ENCODE data around the gene HGF.

HGF gene

DNA sequence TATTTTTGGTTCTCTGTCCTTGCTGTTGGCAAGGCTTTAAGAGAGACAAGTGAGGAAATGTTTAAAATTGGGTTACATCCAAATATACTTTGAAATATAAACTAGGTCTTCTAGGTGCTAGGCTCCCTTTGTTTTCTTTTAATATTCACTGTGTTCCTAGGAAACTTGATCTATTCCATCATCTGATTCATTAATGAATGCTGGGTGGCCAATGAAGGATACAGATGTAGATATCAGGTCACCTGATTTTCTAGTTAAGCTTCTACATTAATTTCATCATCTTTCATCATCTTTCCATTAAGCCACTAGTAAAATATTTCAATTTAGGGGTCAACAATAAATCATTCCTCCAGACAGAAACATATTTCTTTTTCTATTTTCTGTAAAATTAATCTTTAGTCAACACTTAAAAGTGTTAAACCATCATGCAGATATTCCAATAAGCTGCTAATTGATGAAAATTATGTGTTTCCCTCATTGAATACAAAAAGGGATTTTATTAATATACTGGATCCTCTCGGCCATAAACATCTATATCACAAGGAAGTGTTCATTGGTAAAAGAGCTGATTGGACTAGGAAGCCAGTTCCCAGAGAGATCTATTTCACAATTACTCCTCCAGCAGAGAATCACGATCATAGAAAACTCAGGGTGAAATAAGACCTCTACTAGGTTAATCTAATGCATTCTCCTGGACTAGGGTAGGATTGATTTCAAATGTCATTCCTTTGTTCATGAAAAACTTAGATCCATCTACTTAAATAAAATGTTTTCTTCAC lies 14.7 kb downstream of the HGF start:
- Histone ChIP-seq H3K36me3 (ENCODE audit: control insufficient read depth, insufficient read depth, low read length) (no peaks in the 10 kb centered on the region), H3K27ac (ENCODE audit: insufficient read depth, low read length, poor library complexity, severe bottlenecking) (no peak overlapping the region), H3K4me1 (ENCODE audit: control insufficient read depth, insufficient read depth, low read length, poor library complexity, severe bottlenecking) (no peaks in the 10 kb centered on the region), H3K4me3 (ENCODE audit: insufficient read depth, low read depth, low read length, poor library complexity, severe bottlenecking) (no peak overlapping the region), H3K9me3 (ENCODE audit: control insufficient read depth, low read length) (no peaks in the 10 kb centered on the region), H3K27me3 (replicated peaks; ENCODE audit: control insufficient read depth, insufficient read depth, low read length, poor library complexity, severe bottlenecking) (no peaks in the 10 kb centered on the region)
- DNase-seq = no peak

DNA sequence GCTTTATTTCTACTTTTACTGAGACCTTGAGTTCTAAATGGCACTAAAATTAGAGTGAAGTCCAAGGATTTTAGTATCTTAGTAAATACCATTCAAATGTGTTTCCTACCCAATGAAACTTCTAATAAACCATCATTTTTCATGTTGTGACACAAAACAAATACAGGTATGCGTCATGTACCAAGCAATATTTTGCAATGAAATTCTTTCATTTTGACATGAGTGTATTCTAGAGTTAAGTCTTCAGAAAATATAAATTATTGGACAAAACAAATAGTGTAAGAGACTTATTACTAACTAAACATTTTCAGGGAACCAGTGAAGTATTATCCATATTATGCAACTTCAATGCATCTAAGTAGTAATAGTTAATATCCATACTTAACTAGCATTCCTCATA lies 16.5 kb downstream of the HGF start:
- no peak for DNase-seq
- Histone ChIP-seq H3K27ac (ENCODE audit: insufficient read depth, low read length, poor library complexity, severe bottlenecking) (no peak overlapping the region), H3K4me3 (ENCODE audit: insufficient read depth, low read depth, low read length, poor library complexity, severe bottlenecking) (no peak overlapping the region), H3K9me3 (ENCODE audit: control insufficient read depth, low read length) (no peaks in the 10 kb centered on the region), H3K27me3 (replicated peaks; ENCODE audit: control insufficient read depth, insufficient read depth, low read length, poor library complexity, severe bottlenecking) (no peaks in the 10 kb centered on the region), H3K4me1 (ENCODE audit: control insufficient read depth, insufficient read depth, low read length, poor library complexity, severe bottlenecking) (no peaks in the 10 kb centered on the region), H3K36me3 (ENCODE audit: control insufficient read depth, insufficient read depth, low read length) (no peaks in the 10 kb centered on the region)

DNA sequence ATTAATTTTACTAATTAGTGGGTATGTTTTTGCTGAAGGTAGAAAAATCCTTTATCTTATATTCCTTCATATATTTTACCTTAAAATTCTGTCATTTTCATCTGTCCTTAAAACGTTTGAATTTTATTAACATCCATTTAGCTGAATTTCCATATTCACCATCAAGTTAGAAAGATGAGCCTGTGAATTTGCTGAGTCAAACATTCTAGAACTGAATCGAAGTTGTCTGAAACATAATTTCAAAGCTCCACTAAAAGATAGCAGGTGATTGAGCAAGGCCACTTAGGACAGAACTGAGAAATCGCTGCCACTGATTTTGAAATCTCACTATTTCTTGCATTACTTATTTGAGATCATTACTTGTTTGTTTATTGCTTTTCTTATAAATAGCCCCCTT lies 17.5 kb downstream of the HGF start:
- no peak for DNase-seq
- no peak overlapping the region for H3K4me3 ChIP-seq (ENCODE audit: insufficient read depth, low read depth, low read length, poor library complexity, severe bottlenecking)
- H3K9me3 ChIP-seq (ENCODE audit: control insufficient read depth, low read length) = no peaks in the 10 kb centered on the region
- no peak overlapping the region for H3K27ac ChIP-seq (ENCODE audit: insufficient read depth, low read length, poor library complexity, severe bottlenecking)
- H3K4me1 ChIP-seq (ENCODE audit: control insufficient read depth, insufficient read depth, low read length, poor library complexity, severe bottlenecking) = no peaks in the 10 kb centered on the region
- H3K27me3 ChIP-seq (replicated peaks; ENCODE audit: control insufficient read depth, insufficient read depth, low read length, poor library complexity, severe bottlenecking) = no peaks in the 10 kb centered on the region
- no peaks in the 10 kb centered on the region for H3K36me3 ChIP-seq (ENCODE audit: control insufficient read depth, insufficient read depth, low read length)

DNA sequence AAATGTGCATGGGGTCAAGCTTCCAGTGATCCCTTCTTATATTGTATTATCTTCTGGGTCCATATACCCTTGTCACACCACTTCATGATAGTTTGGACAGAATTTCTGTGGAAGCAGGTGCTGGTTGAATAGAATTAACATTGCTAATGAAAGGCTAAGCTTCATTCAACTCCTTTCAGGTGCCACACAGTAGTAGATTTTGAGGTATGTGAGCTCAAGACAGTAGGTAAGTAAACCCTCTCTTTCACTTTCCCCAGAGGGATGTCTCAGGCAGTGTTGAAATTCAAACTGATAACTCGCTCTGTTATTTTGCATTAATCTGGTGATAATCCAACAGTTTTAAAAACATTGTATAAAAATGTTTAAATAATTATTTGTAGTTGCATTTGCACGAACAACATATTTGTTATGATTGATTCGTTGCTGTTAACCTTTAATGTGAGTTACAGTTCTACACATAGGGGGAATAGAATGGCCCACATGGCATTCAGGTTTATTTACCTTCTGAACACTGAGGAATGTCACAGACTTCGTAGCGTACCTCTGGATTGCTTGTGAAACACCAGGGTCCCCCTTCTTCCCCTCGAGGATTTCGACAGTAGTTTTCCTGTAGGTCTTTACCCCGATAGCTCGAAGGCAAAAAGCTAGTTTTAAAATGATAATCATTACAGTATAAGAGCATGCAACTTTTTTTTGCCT lies 18.1 kb downstream of the HGF start:
- Histone ChIP-seq H3K36me3 (ENCODE audit: control insufficient read depth, insufficient read depth, low read length) (no peaks in the 10 kb centered on the region), H3K4me3 (ENCODE audit: insufficient read depth, low read depth, low read length, poor library complexity, severe bottlenecking) (no peak overlapping the region), H3K27ac (ENCODE audit: insufficient read depth, low read length, poor library complexity, severe bottlenecking) (no peak overlapping the region), H3K4me1 (ENCODE audit: control insufficient read depth, insufficient read depth, low read length, poor library complexity, severe bottlenecking) (no peaks in the 10 kb centered on the region), H3K27me3 (replicated peaks; ENCODE audit: control insufficient read depth, insufficient read depth, low read length, poor library complexity, severe bottlenecking) (no peaks in the 10 kb centered on the region), H3K9me3 (ENCODE audit: control insufficient read depth, low read length) (no peaks in the 10 kb centered on the region)
- no peak for DNase-seq

DNA sequence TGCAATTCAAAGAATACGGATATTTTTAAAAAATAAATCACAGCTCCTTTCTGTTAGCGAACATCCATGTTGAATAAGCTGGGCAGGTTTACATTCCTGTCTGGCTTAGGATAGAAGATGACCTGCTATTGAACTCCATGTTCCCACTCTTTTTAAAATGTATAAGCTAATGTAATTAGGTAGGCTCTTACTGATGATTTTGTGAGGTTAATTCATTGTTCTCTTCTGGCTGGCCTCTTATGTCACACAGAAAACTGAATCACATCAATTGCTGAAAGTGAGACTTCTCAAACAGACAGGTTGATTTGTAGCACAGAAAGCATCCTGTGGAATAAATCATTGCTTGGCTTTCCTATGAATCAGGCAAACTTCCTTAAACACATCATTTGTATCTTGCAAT lies 24.2 kb downstream of the HGF start:
- H3K4me3 ChIP-seq (ENCODE audit: insufficient read depth, low read depth, low read length, poor library complexity, severe bottlenecking) = no peak overlapping the region
- H3K27ac ChIP-seq (ENCODE audit: insufficient read depth, low read length, poor library complexity, severe bottlenecking) = no peak overlapping the region
- DNase-seq = no peak
- no peaks in the 10 kb centered on the region for H3K9me3 ChIP-seq (ENCODE audit: control insufficient read depth, low read length)
- no peaks in the 10 kb centered on the region for H3K4me1 ChIP-seq (ENCODE audit: control insufficient read depth, insufficient read depth, low read length, poor library complexity, severe bottlenecking)
- no peaks in the 10 kb centered on the region for H3K36me3 ChIP-seq (ENCODE audit: control insufficient read depth, insufficient read depth, low read length)
- no peaks in the 10 kb centered on the region for H3K27me3 ChIP-seq (replicated peaks; ENCODE audit: control insufficient read depth, insufficient read depth, low read length, poor library complexity, severe bottlenecking)

DNA sequence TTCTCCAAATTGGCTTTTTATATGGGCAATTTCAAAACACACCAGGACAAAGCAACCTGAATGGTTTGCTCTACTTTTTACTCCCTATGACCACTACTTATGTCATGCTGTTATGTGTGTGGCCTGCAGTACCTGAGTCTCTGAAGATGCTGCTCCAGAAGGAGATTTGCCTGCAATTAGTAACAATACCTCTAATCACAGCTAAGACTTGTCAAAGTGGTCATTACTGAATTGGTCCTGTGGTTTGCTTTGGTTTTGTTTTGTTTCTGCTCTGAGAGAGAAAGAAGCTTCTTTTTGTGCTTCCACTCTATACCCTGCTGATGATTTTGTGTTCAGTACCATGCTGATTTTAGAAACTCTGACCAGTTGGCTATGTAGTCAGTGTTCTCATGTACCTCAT lies 25.5 kb downstream of the HGF start:
- H3K27me3 ChIP-seq (replicated peaks; ENCODE audit: control insufficient read depth, insufficient read depth, low read length, poor library complexity, severe bottlenecking) = no peaks in the 10 kb centered on the region
- no peaks in the 10 kb centered on the region for H3K4me1 ChIP-seq (ENCODE audit: control insufficient read depth, insufficient read depth, low read length, poor library complexity, severe bottlenecking)
- DNase-seq = no peak
- H3K27ac ChIP-seq (ENCODE audit: insufficient read depth, low read length, poor library complexity, severe bottlenecking) = no peak overlapping the region
- H3K36me3 ChIP-seq (ENCODE audit: control insufficient read depth, insufficient read depth, low read length) = no peaks in the 10 kb centered on the region
- no peak overlapping the region for H3K4me3 ChIP-seq (ENCODE audit: insufficient read depth, low read depth, low read length, poor library complexity, severe bottlenecking)
- H3K9me3 ChIP-seq (ENCODE audit: control insufficient read depth, low read length) = no peaks in the 10 kb centered on the region

DNA sequence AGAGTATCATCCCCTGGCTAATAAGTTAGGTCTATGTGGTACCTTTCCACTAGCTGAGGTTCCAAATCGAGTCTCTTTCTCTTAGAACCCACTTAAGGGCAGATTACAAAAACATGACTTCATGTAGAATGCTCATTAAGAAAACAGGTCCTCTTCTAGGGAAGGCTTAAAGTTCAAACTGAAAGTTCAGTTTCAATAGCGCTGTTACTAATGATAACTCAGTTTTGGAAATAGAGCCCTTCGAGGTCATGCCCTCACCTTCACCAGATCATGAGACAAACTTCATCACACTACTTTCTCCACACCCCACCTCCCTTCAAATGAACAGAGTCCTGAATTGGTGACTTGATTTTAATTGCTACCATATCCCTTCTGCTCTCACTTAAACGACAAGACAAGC lies 26.2 kb downstream of the HGF start:
- no peaks in the 10 kb centered on the region for H3K9me3 ChIP-seq (ENCODE audit: control insufficient read depth, low read length)
- no peaks in the 10 kb centered on the region for H3K36me3 ChIP-seq (ENCODE audit: control insufficient read depth, insufficient read depth, low read length)
- H3K27me3 ChIP-seq (replicated peaks; ENCODE audit: control insufficient read depth, insufficient read depth, low read length, poor library complexity, severe bottlenecking) = no peaks in the 10 kb centered on the region

DNA sequence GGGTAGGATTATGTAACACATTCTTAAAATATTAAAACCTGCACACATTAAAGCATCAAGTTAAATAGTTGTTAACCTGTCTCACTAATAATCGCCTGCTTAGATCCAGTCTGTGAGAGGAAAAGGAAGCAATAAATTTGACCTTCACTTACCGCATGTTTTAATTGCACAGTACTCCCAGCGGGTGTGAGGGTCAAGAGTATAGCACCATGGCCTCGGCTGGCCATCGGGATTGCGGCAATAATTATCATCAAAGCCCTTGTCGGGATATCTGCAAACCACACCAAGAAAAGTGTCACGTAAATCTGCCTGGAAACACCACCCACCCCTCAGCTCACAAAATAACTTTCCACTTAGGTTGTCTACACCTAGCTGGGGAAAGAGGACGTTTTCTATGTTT lies 26.6 kb downstream of the HGF start:
- H3K9me3 ChIP-seq (ENCODE audit: control insufficient read depth, low read length) = no peaks in the 10 kb centered on the region
- no peaks in the 10 kb centered on the region for H3K36me3 ChIP-seq (ENCODE audit: control insufficient read depth, insufficient read depth, low read length)
- H3K27ac ChIP-seq (ENCODE audit: insufficient read depth, low read length, poor library complexity, severe bottlenecking) = no peak overlapping the region
- no peak overlapping the region for H3K4me3 ChIP-seq (ENCODE audit: insufficient read depth, low read depth, low read length, poor library complexity, severe bottlenecking)
- no peaks in the 10 kb centered on the region for H3K27me3 ChIP-seq (replicated peaks; ENCODE audit: control insufficient read depth, insufficient read depth, low read length, poor library complexity, severe bottlenecking)
- no peak for DNase-seq
- H3K4me1 ChIP-seq (ENCODE audit: control insufficient read depth, insufficient read depth, low read length, poor library complexity, severe bottlenecking) = no peaks in the 10 kb centered on the region

More for the DNA sequence above, 26.2 kb downstream of the HGF start:
- H3K27ac ChIP-seq (ENCODE audit: insufficient read depth, low read length, poor library complexity, severe bottlenecking) = no peak overlapping the region
- DNase-seq = no peak
- H3K4me1 ChIP-seq (ENCODE audit: control insufficient read depth, insufficient read depth, low read length, poor library complexity, severe bottlenecking) = no peaks in the 10 kb centered on the region
- H3K4me3 ChIP-seq (ENCODE audit: insufficient read depth, low read depth, low read length, poor library complexity, severe bottlenecking) = no peak overlapping the region

DNA sequence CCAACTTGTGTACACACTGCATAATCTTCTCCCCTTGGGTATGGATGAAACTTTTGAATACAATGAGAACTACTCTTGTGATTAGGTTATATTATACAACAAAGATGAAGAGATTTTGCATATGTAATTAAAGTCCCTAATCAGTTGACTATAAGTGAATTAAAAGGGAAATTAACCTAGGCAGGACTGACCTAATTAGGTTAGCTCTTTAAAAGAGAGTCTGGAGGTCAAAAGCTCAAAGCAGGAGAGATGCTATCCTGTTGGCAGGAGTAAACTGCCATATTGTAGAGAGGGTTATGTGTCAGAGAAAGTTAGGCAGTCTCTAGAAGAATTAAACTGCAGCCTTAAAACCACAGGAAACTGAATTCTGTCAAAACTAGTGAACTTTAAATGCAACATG lies 29.4 kb downstream of the HGF start:
- H3K36me3 ChIP-seq (ENCODE audit: control insufficient read depth, insufficient read depth, low read length) = no peaks in the 10 kb centered on the region
- H3K4me1 ChIP-seq (ENCODE audit: control insufficient read depth, insufficient read depth, low read length, poor library complexity, severe bottlenecking) = no peaks in the 10 kb centered on the region
- no peak overlapping the region for H3K4me3 ChIP-seq (ENCODE audit: insufficient read depth, low read depth, low read length, poor library complexity, severe bottlenecking)
- no peak overlapping the region for H3K27ac ChIP-seq (ENCODE audit: insufficient read depth, low read length, poor library complexity, severe bottlenecking)
- no peak for DNase-seq
- H3K9me3 ChIP-seq (ENCODE audit: control insufficient read depth, low read length) = no peaks in the 10 kb centered on the region
- H3K27me3 ChIP-seq (replicated peaks; ENCODE audit: control insufficient read depth, insufficient read depth, low read length, poor library complexity, severe bottlenecking) = no peaks in the 10 kb centered on the region

DNA sequence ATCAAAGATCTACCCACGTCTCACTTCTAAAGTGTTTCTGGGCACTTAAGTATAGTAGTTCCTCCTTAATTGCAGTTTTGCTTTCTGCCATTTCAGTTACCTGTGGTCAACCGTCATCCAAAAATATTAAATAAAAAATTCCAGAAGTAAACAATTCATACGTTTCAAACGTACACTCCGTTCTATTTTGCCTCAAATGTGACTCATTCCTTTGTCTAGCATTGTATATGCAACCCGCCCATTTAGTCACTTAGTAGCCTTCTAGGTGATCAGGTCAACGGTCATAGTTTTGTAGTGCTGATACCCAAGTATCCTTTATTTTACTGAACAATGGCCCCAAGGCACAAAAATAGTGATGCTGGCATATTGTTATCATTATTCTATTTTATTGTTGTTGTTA lies 33.8 kb downstream of the HGF start:
- Histone ChIP-seq H3K27ac (ENCODE audit: insufficient read depth, low read length, poor library complexity, severe bottlenecking) (no peak overlapping the region), H3K36me3 (ENCODE audit: control insufficient read depth, insufficient read depth, low read length) (no peaks in the 10 kb centered on the region), H3K4me1 (ENCODE audit: control insufficient read depth, insufficient read depth, low read length, poor library complexity, severe bottlenecking) (no peaks in the 10 kb centered on the region), H3K27me3 (replicated peaks; ENCODE audit: control insufficient read depth, insufficient read depth, low read length, poor library complexity, severe bottlenecking) (no peaks in the 10 kb centered on the region), H3K9me3 (ENCODE audit: control insufficient read depth, low read length) (no peaks in the 10 kb centered on the region), H3K4me3 (ENCODE audit: insufficient read depth, low read depth, low read length, poor library complexity, severe bottlenecking) (no peak overlapping the region)
- no peak for DNase-seq
